HEK293 (cell line): Measurements from ENCODE around the gene NAV3.

Source experiments
- CTCF ChIA-PET: fragments of 350-600 bp; formaldehyde crosslinking; extraction: SDS; loops from one replicate; lab custom pipeline; 2021; ENCODE audit warnings: antibody characterized with exemption; lab: Yijun Ruan, JAX
- POLR2A ChIA-PET: fragments of 300-600 bp; formaldehyde crosslinking; extraction: SDS; loops from one replicate; lab custom pipeline; 2020; ENCODE audit warnings: antibody characterized with exemption, inconsistent platforms; lab: Yijun Ruan, JAX
- H3K27ac ChIP-seq: fragments of 200-500 bp; sonication (Bioruptor generic); 2 replicates; pipeline ENCODE4 v1.5.1; 2014; ENCODE audit warnings: low read depth, low read length, control low read depth, inconsistent platforms; ENCODE audit errors: extremely low read depth
- H3K36me3 ChIP-seq, 2 experiments: fragments of 200-500 bp in 1 of 2; sonication (Bioruptor generic) in 1 of 2; 1 replicate in 1 of 2; 2 replicates in 1 of 2; pipeline ENCODE4 v1.5.1; 2014 to 2017; ENCODE audit warnings: inconsistent platforms in 2 of 2, low read length in 2 of 2; ENCODE audit not compliant: control insufficient read depth in 2 of 2, insufficient read depth in 1 of 2
- H3K4me1 ChIP-seq: fragments of 200-500 bp; sonication (Bioruptor generic); 2 replicates; pipeline ENCODE4 v1.5.1; 2014; ENCODE audit warnings: mild to moderate bottlenecking, low read length, inconsistent platforms; ENCODE audit not compliant: control insufficient read depth, insufficient read depth
- H3K4me3 ChIP-seq: 2 replicates; pipeline ENCODE4 v1.5.1; 2011; ENCODE audit warnings: low read depth, mild to moderate bottlenecking, control low read depth, low read length, moderate library complexity
- H3K9me3 ChIP-seq: fragments of 200-500 bp; sonication (Bioruptor generic); 2 replicates; pipeline ENCODE4 v1.5.1; 2014; ENCODE audit warnings: low read depth, low read length, inconsistent platforms; ENCODE audit not compliant: control insufficient read depth, insufficient read depth
- MYNN ChIP-seq: fragments of 450-650 bp; formaldehyde crosslinking; IDR thresholded peaks from 2 replicates; pipeline ENCODE4 v1.5.1; 2016; ENCODE audit warnings: missing biosample characterization, missing genetic modification characterization, borderline replicate concordance
- REPIN1 ChIP-seq: fragments of 450-650 bp; formaldehyde crosslinking; IDR thresholded peaks from 2 replicates; pipeline ENCODE4 v1.5.1; 2017; ENCODE audit warnings: missing biosample characterization, missing genetic modification characterization, low read depth
- ZBTB8A ChIP-seq: fragments of 450-650 bp; formaldehyde crosslinking; IDR thresholded peaks from 2 replicates; pipeline ENCODE4 v1.5.1; 2016; ENCODE audit warnings: missing biosample characterization, missing genetic modification characterization
- ZFHX2 ChIP-seq: fragments of 450-650 bp; formaldehyde crosslinking; conservative IDR thresholded peaks from 2 replicates; pipeline ENCODE4 v1.5.1; 2016; ENCODE audit warnings: missing biosample characterization, missing genetic modification characterization
- ZFP3 ChIP-seq: fragments of 450-650 bp; formaldehyde crosslinking; IDR thresholded peaks from 2 replicates; pipeline ENCODE4 v1.5.1; 2016; ENCODE audit warnings: low read depth, missing biosample characterization, missing genetic modification characterization
- ZIC2 ChIP-seq: fragments of 450-650 bp; formaldehyde crosslinking; IDR thresholded peaks from 2 replicates; pipeline ENCODE4 v1.5.1; 2016; ENCODE audit warnings: missing biosample characterization, missing genetic modification characterization
- ZNF138 ChIP-seq: fragments of 450-650 bp; formaldehyde crosslinking; IDR thresholded peaks from 2 replicates; pipeline ENCODE4 v1.5.1; 2016; ENCODE audit warnings: missing biosample characterization, missing genetic modification characterization, borderline replicate concordance
- ZNF169 ChIP-seq: fragments of 450-650 bp; formaldehyde crosslinking; IDR thresholded peaks from 2 replicates; pipeline ENCODE4 v1.5.1; 2016; ENCODE audit warnings: missing biosample characterization, missing genetic modification characterization
- ZNF248 ChIP-seq: fragments of 450-650 bp; formaldehyde crosslinking; IDR thresholded peaks from 2 replicates; pipeline ENCODE4 v1.5.1; 2017; ENCODE audit warnings: missing biosample characterization, missing genetic modification characterization
- ZNF26 ChIP-seq: fragments of 450-650 bp; formaldehyde crosslinking; IDR thresholded peaks from 2 replicates; pipeline ENCODE4 v1.5.1; 2016; ENCODE audit warnings: missing biosample characterization, missing genetic modification characterization
- ZNF274 ChIP-seq, 2 experiments: fragments of 200-500 bp in 1 of 2; fragments of 450-650 bp in 1 of 2; sonication (Bioruptor generic) in 1 of 2; formaldehyde crosslinking in 1 of 2; IDR thresholded peaks; 2 replicates each; pipeline versions ENCODE4 v1.5.1 to v1.6.1; 2014 to 2016; ENCODE audit warnings: borderline replicate concordance in 1 of 2, inconsistent platforms in 1 of 2, low read length in 1 of 2, missing biosample characterization in 1 of 2, missing genetic modification characterization in 1 of 2
- ZNF37A ChIP-seq: fragments of 450-650 bp; IDR thresholded peaks from 2 replicates; pipeline ENCODE4 v1.5.1; 2018; ENCODE audit warnings: missing biosample characterization, missing genetic modification characterization
- ZNF48 ChIP-seq: fragments of 450-650 bp; formaldehyde crosslinking; IDR thresholded peaks from 2 replicates; pipeline ENCODE4 v1.5.1; 2016; ENCODE audit warnings: missing biosample characterization, missing genetic modification characterization
- ZNF510 ChIP-seq: fragments of 450-650 bp; formaldehyde crosslinking; IDR thresholded peaks from 2 replicates; pipeline ENCODE4 v1.5.1; 2018; ENCODE audit warnings: mild to moderate bottlenecking, missing genetic modification characterization, missing biosample characterization; ENCODE audit not compliant: insufficient replicate concordance
- ZNF518A ChIP-seq: fragments of 450-650 bp; formaldehyde crosslinking; conservative IDR thresholded peaks from 2 replicates; pipeline ENCODE4 v1.5.1; 2016; ENCODE audit warnings: low read depth, missing biosample characterization, missing genetic modification characterization
- ZNF660 ChIP-seq: fragments of 450-650 bp; IDR thresholded peaks from 2 replicates; pipeline ENCODE4 v1.5.1; 2018; ENCODE audit warnings: missing biosample characterization, mild to moderate bottlenecking, missing genetic modification characterization
- ZNF707 ChIP-seq: fragments of 450-650 bp; formaldehyde crosslinking; IDR thresholded peaks from 2 replicates; pipeline ENCODE4 v1.5.1; 2016; ENCODE audit warnings: missing biosample characterization, missing genetic modification characterization
- ZNF768 ChIP-seq: fragments of 450-650 bp; formaldehyde crosslinking; IDR thresholded peaks from 2 replicates; pipeline ENCODE4 v1.5.1; 2018; ENCODE audit warnings: missing biosample characterization, mild to moderate bottlenecking, missing genetic modification characterization
- ZNF776 ChIP-seq: fragments of 450-650 bp; formaldehyde crosslinking; IDR thresholded peaks from 2 replicates; pipeline ENCODE4 v1.5.0; 2017; ENCODE audit warnings: missing biosample characterization, missing genetic modification characterization, borderline replicate concordance
- ZNF785 ChIP-seq: fragments of 450-650 bp; formaldehyde crosslinking; IDR thresholded peaks from 2 replicates; pipeline ENCODE4 v1.5.1; 2016; ENCODE audit warnings: missing biosample characterization, missing genetic modification characterization
- ZSCAN5A ChIP-seq: fragments of 450-650 bp; formaldehyde crosslinking; IDR thresholded peaks from 2 replicates; pipeline ENCODE4 v1.5.1; 2016; ENCODE audit warnings: missing biosample characterization, missing genetic modification characterization

Gene NAV3

GRCh38 chr12:77947746-77948145 is 117.1 kb downstream of the NAV3 start:
- no peak overlapping the region for H3K4me3 ChIP-seq
- H3K36me3 ChIP-seq, result no peaks in the 10 kb centered on the region
- POLR2A ChIA-PET, result interaction anchor here (0.7 kb wide), 1 partner anchor 1412 kb away, joined by 7 read pairs; no protein-coding TSS in a partner anchor
- TF ChIP-seq ZNF37A (tag by site-specific recombination), result no peak
- no peak for TF ChIP-seq ZNF518A (tag by site-specific recombination)
- no peak for TF ChIP-seq ZNF26 (tag by site-specific recombination)
- TF ChIP-seq ZIC2 (tag by site-specific recombination), result no peak
- TF ChIP-seq ZNF768 (tag by site-specific recombination), result no peak
- no peak for TF ChIP-seq ZSCAN5A (tag by site-specific recombination)
- TF ChIP-seq ZNF707 (tag by site-specific recombination), result no peak
- TF ChIP-seq ZFHX2 (tag by site-specific recombination), result no peak
- no peak for TF ChIP-seq ZFP3 (tag by site-specific recombination)
- no peak for TF ChIP-seq ZNF169 (tag by site-specific recombination)
- no peak for TF ChIP-seq ZNF138 (tag by site-specific recombination)
- TF ChIP-seq ZNF785 (tag by site-specific recombination), result no peak
- no peak for TF ChIP-seq ZNF48
- no peak for TF ChIP-seq ZNF776
- no peak for TF ChIP-seq MYNN (tag by site-specific recombination)
- no peak for TF ChIP-seq ZNF274 (IDR thresholded peaks at IDR 0.05; ENCODE audit: low read length)
- TF ChIP-seq ZNF274 (tag by site-specific recombination; IDR thresholded peaks at IDR 0.05; ENCODE audit: borderline replicate concordance), result no peak
- TF ChIP-seq ZNF248 (tag by site-specific recombination), result no peak
- no peak for TF ChIP-seq ZNF510 (tag by site-specific recombination)
- CTCF ChIA-PET, result interaction anchor here (1.5 kb wide), 1 partner anchor 23 kb away, joined by 6 read pairs; no protein-coding TSS in a partner anchor
- no peaks in the 10 kb centered on the region for H3K4me1 ChIP-seq
- H3K27ac ChIP-seq, result no peak overlapping the region
- no peaks in the 10 kb centered on the region for H3K9me3 ChIP-seq

- no peak overlapping the region for H3K4me3 ChIP-seq
- no peaks in the 10 kb centered on the region for H3K36me3 ChIP-seq
- no peak overlapping the region for H3K27ac ChIP-seq
- TF ChIP-seq REPIN1 (tag by site-specific recombination) (no peak), ZBTB8A (no peak), ZNF660 (no peak), ZNF248 (tag by site-specific recombination) (no peak)
- ChIA-PET CTCF (no interaction called here), POLR2A (no interaction called here)
- H3K4me1 ChIP-seq, result no peaks in the 10 kb centered on the region
- no peaks in the 10 kb centered on the region for H3K9me3 ChIP-seq
These were observed 119.2 kb downstream of the NAV3 start for GRCh38 chr12:77949943-77950342.
